Transverse colon (tissue), 3 donors: ENCODE results near the gene ARSD.

Experiments used
- CTCF ChIP-seq, 5 experiments: fragments of 200-600 bp in 3 of 5; fragments of 450-650 bp in 2 of 5; sonication (generic) in 3 of 5; IDR thresholded peaks; 1 replicate in 2 of 5; 2 replicates in 3 of 5; pipeline ENCODE4 v1.5.1; 2016 to 2017; ENCODE audit warnings: antibody characterized with exemption in 5 of 5, inconsistent platforms in 3 of 5, mild to moderate bottlenecking in 2 of 5, moderate library complexity in 1 of 5
- POLR2A ChIP-seq: fragments of 450-650 bp; IDR thresholded peaks from one replicate; pipeline ENCODE4 v1.6.1; 2016; ENCODE audit warnings: antibody characterized with exemption, mild to moderate bottlenecking, moderate library complexity

- TF ChIP-seq POLR2A (no peak), CTCF (IDR thresholded peaks at IDR 0.05) (no peak)
These were observed 39.9 kb upstream of the ARSD start for GRCh38 chrX:2969021-2969420.
